Mesodermal cell (in vitro differentiated cells): Measurements from ENCODE around the gene UBE2Z.
A peak's percentile ranks its signal among the peaks of the same experiment; 100 is the strongest.
"Not testable (repeated sequence)": the region's sequence is repeated elsewhere in the genome, so short reads cannot be mapped to it uniquely, and the experiment has no call there.

Source experiments
- H3K27ac ChIP-seq: 2 replicates; pipeline ENCODE4 v1.7.0; 2013; ENCODE audit warnings: mild to moderate bottlenecking, low read depth, low read length, moderate library complexity; ENCODE audit not compliant: severe bottlenecking
- H3K36me3 ChIP-seq: 2 replicates; pipeline ENCODE4 v1.7.1; 2013; ENCODE audit warnings: mild to moderate bottlenecking, low read length, moderate library complexity; ENCODE audit not compliant: control insufficient read depth, insufficient read depth
- H3K4me1 ChIP-seq: one replicate; pipeline ENCODE4 v1.7.1; 2013; ENCODE audit warnings: mild to moderate bottlenecking, low read length; ENCODE audit not compliant: insufficient read depth, control insufficient read depth, poor library complexity, severe bottlenecking
- H3K4me3 ChIP-seq: 2 replicates; pipeline ENCODE4 v1.7.0; 2013; ENCODE audit warnings: low read length, control low read depth, mild to moderate bottlenecking; ENCODE audit not compliant: insufficient read depth, poor library complexity, severe bottlenecking; ENCODE audit errors: extremely low read depth
- H3K9me3 ChIP-seq: 2 replicates; pipeline ENCODE4 v1.7.1; 2013; ENCODE audit warnings: mild to moderate bottlenecking, low read length, moderate library complexity; ENCODE audit not compliant: control insufficient read depth
- WGBS, 2 experiments: methylation state at CpG; one replicate each; pipeline ENCODE4 v1.1.5; 2013; ENCODE audit warnings: missing lambda C conversion rate in 2 of 2; ENCODE audit not compliant: insufficient coverage in 2 of 2; 5-methylcytosine and 5-hydroxymethylcytosine counted together

UBE2Z gene

GRCh38 chr17:48928876-48929811 lies 20.9 kb downstream of the UBE2Z start:
- 94 to 100% methylated on average over 5 of the region's 6 CpGs for WGBS, 2 experiments
- peaks cover 100% of the 10 kb centered on the region for H3K36me3 ChIP-seq
- H3K4me3 ChIP-seq, result no peak overlapping the region
- H3K9me3 ChIP-seq, result no peaks in the 10 kb centered on the region
- H3K4me1 ChIP-seq, result peaks cover 6% of the 10 kb centered on the region
- H3K27ac ChIP-seq, result peak overlapping the region; percentile 41

- 80% methylated on average over 1 of the region's 1 CpG; no CpG with 5 or more reads in 1 of the 2 experiments for WGBS, 2 experiments
- H3K4me1 ChIP-seq, result peaks cover 6% of the 10 kb centered on the region
- no peak overlapping the region for H3K4me3 ChIP-seq
- no peaks in the 10 kb centered on the region for H3K9me3 ChIP-seq
- peaks cover 99% of the 10 kb centered on the region for H3K36me3 ChIP-seq
- H3K27ac ChIP-seq, result peak overlapping the region; percentile 2
These were observed 21.6 kb downstream of the UBE2Z start for GRCh38 chr17:48929812-48930165.

GRCh38 chr17:48930435-48930873 lies 22.2 kb downstream of the UBE2Z start:
- WGBS, 2 experiments, result 100% methylated on average over 1 of the region's 3 CpGs; no CpG with 5 or more reads in 1 of the 2 experiments
- Histone ChIP-seq H3K4me1 (peaks cover 6% of the 10 kb centered on the region), H3K27ac (peak overlapping the region; percentile 2), H3K4me3 (no peak overlapping the region), H3K36me3 (peaks cover 97% of the 10 kb centered on the region), H3K9me3 (no peaks in the 10 kb centered on the region)

DNA sequence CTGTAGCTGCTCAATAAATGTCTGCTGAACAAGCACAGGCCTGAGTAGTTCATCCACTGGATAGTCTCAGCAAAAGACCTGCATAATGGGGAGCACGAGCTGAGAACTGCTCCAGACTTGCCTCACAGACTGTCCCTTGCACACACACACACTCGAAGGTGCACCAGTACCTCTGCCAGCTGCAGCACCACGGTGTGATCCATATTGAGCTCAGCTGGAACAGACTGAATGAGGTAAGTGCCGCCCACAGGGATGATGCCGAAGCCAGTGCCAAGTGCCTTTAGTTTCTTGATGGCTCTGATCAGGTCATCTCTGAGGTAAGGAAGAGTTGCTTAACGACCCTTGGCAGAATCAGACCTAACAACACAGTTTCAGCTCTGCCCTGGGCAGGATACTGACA lies 24.8 kb downstream of the UBE2Z start:
- Histone ChIP-seq H3K27ac (no peak overlapping the region), H3K4me1 (peaks cover 6% of the 10 kb centered on the region), H3K4me3 (no peak overlapping the region), H3K36me3 (peaks cover 95% of the 10 kb centered on the region), H3K9me3 (no peaks in the 10 kb centered on the region)
- 94 to 96% methylated on average over 6 of the region's 6 CpGs for WGBS, 2 experiments

DNA sequence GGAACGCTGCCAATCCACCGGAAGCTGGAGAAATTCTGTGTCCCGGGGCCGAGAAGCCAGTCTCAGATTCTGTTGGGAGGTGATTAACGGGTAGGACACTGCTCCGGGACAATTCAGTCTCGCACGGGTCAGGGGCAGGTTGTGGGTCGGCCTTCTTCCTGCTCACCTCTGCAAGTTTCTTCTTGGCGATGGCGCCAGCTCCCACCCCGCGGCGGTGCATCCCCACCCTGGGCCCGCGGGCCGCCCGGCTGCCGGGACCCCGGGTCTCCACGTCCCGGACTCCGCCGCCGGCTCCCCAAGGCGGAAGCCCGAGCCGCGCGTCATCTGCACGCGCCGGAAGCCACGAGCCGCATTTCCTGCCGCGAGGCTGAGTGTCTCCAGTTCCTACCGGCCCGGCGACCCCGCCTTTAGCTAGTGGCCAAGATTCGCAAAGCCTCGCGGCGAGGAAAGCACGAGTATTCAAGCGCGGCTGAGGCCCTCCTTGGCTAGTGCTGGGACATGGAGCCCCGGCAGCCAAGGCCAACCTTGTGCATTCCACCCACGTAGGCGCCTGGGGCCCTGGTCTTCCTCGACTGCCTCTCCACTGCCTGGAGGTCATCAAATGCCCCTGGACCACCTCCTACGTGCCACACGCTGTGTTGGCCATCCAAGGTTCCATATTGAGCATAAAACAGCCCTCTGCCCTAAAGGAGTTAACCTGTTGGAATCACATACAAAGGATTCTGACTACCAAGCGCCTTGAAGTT lies 36.5 kb downstream of the UBE2Z start, which contains the start of gene SNF8:
Gene SNF8 (minus strand): TSS at position 328 of the 746 bp plus-strand sequence. CDS start 108 bp downstream, at position 220.
- peaks cover 36% of the 10 kb centered on the region for H3K36me3 ChIP-seq
- H3K4me3 ChIP-seq, result peak within 1 kb of the TSS; percentile 69
- H3K27ac ChIP-seq, result peak within 1 kb of the TSS; percentile 87
- H3K4me1 ChIP-seq, result peaks cover 4% of the 10 kb centered on the region
- WGBS, 2 experiments, result 4 to 6% methylated on average over 30 to 41 of the region's 55 CpGs
- no peaks in the 10 kb centered on the region for H3K9me3 ChIP-seq

DNA sequence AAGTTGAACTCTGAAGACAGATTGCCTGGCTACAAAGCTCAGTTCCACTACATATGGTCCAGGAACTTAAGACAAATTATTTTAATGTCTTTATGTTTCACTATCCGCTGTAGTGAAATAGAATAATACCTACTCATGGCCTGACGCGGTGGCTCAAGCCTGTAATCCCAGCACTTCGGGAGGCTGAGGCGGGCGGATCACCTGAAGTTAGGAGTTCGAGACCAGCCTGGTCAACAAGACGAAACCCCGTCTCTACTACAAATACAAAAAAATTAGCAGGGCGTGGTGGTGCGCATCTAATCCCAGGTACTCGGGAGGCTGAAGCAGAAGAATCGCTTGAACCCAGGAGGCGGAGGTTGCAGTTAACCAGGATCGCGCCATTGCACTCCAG lies 37.0 kb downstream of the UBE2Z start:
- Histone ChIP-seq H3K27ac (peak overlapping the region; percentile 87), H3K4me3 (peak overlapping the region; percentile 69), H3K36me3 (peaks cover 30% of the 10 kb centered on the region)
- not testable (repeated sequence) for H3K4me1 ChIP-seq, H3K9me3 ChIP-seq
- 90 to 97% methylated on average over 7 to 12 of the region's 16 CpGs for WGBS, 2 experiments

DNA sequence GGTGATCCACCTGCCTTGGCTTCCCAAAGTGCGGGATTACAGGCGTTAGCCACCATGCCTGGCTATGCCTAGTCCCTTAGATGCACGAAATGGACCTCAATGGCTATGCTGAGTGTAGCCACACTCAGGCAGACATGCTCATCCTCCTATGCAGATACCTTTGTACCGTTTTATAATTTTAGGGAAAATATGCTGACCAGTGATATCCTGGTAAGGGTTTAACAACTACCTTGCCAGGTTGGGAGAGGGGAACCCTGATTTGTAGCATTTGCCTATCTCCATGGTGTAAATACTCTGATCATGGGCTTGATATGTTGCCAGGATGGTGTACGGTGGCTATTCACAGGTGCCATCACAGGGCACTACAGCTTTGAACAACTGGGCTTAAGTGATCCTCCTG lies 43.4 kb downstream of the UBE2Z start:
- Histone ChIP-seq H3K9me3 (no peaks in the 10 kb centered on the region), H3K4me3 (no peak overlapping the region), H3K4me1 (peaks cover 13% of the 10 kb centered on the region), H3K27ac (no peak overlapping the region), H3K36me3 (no peaks in the 10 kb centered on the region)
- 93 to 100% methylated on average over 5 of the region's 5 CpGs for WGBS, 2 experiments

DNA sequence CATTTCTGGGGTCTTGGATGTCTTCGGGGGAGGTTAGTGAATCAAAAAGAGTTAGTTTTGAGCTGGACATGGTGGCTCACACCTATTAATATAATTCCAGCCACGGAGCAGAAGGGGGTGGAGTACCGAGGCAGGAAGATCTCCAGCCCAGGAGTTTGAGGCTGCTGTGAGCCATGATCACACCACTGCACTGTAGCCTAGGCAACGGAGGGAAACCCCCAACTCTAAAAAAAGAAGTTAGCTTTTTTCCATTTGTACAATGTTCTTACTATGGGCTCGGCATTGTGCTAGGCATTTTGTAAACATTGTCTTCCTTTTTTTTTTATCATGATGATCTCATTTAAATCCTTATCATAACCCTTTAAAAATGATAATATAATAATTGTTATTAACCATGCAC lies 44.7 kb downstream of the UBE2Z start:
- Histone ChIP-seq H3K27ac (peak overlapping the region; percentile 77), H3K4me1 (peaks cover 17% of the 10 kb centered on the region), H3K9me3 (no peaks in the 10 kb centered on the region), H3K36me3 (no peaks in the 10 kb centered on the region), H3K4me3 (no peak overlapping the region)
- WGBS, 2 experiments, result 73 to 89% methylated on average over 1 to 3 of the region's 5 CpGs

DNA sequence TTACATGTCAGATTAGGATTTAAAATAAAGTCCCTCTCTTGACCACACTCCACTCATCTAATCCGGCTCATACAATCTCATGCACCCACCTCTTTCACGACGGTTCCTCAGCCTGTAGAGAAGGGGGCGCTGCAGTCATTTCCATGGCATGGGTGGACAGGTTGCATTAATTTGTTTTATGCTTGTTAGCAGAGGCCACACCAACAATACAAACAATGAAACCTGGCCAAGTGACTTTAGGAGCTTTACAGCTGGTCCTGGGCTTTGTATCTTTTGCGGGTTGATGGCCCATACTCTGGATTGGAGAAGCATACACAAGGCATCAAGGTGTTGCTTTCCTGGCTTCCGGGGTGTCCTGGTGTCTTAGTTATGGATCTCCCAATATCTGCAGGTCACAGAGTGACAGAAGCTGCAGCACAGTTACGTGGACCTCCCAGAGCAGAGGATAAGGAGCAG lies 46.1 kb downstream of the UBE2Z start:
- H3K27ac ChIP-seq, result no peak overlapping the region
- H3K9me3 ChIP-seq, result no peaks in the 10 kb centered on the region
- H3K4me1 ChIP-seq, result peaks cover 17% of the 10 kb centered on the region
- 86 to 90% methylated on average over 2 of the region's 7 CpGs for WGBS, 2 experiments
- no peak overlapping the region for H3K4me3 ChIP-seq
- H3K36me3 ChIP-seq, result no peaks in the 10 kb centered on the region

DNA sequence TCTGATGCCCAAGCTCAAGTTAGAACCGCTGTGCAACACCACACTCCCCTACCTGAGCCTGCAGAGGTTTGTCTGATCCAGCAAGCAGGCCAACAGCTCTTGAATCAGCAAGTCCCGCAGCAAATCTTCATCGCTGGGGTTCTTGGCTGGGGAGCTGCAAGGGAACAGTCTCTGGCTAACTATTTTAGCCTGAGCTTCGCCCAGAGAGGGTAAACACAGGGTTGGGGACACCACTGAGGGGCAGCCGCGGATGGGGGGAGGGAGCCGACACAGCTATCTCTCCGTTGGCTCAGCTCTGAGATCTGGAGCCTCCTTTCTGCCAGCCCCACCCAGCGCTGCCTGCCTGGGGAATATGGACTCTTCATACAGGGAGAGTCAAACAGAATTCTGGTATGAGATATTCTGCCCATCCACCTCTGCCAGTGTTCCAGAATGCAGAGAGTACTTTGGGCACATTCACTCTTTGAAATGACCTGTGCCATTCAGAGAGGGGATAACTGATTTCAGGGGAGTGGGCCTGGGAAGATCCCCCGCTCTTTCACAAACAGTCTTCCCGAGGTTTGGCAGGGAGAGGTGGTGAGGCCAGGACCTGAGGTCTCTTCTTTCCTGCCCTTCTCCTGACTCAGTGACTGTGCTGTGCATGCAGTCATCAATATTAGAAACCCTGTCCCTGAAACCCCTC lies 52.8 kb downstream of the UBE2Z start:
- 33 to 47% methylated on average over 6 to 10 of the region's 11 CpGs for WGBS, 2 experiments
- Histone ChIP-seq H3K9me3 (no peaks in the 10 kb centered on the region), H3K36me3 (no peaks in the 10 kb centered on the region), H3K4me1 (peaks cover 27% of the 10 kb centered on the region), H3K4me3 (no peak overlapping the region), H3K27ac (peak overlapping the region; percentile 80)
